Measurements from ENCODE around the gene SGK1. TPM values are rescaled to one million over a fixed set of nuclear protein-coding genes. Genes with fewer than 3 reads are reported as not detected.

The SGK1 gene
- polyA plus RNA-seq, 1 donor (not counting 4 experiments of a cell fraction or from before 2014, with no cell fraction given) = 156 TPM

- Histone ChIP-seq H3K4me1 (ENCODE audit: control insufficient read depth, extremely low read depth, insufficient read depth, low read length) (peaks cover 5% of the 10 kb centered on the region), H3K79me2 (ENCODE audit: control insufficient read depth, insufficient read depth, low read length) (no peaks in the 10 kb centered on the region), H3K9me1 (ENCODE audit: control insufficient read depth, extremely low read depth, insufficient read depth, low read length) (no peaks in the 10 kb centered on the region), H3K36me3 (ENCODE audit: control insufficient read depth in 2 of 2, extremely low read depth in 1 of 2, insufficient read depth in 2 of 2, low read length in 2 of 2) (no peaks in the 10 kb centered on the region), H3K4me3 (ENCODE audit: control insufficient read depth in 2 of 3, extremely low read depth in 1 of 3, insufficient read depth in 2 of 3, low read depth in 1 of 3, low read length in 3 of 3) (no peak overlapping the region), H4K20me1 (ENCODE audit: control insufficient read depth, extremely low read depth, insufficient read depth, low read length) (no peaks in the 10 kb centered on the region), H3K9ac (ENCODE audit: control insufficient read depth, extremely low read depth, insufficient read depth, low read length) (no peak overlapping the region), H3K27me3 (ENCODE audit: control insufficient read depth, extremely low read depth, insufficient read depth, low read length) (no peaks in the 10 kb centered on the region), H3K27ac (ENCODE audit: control insufficient read depth, insufficient read depth, low read length) (no peak overlapping the region), H3K9me3 (ENCODE audit: control insufficient read depth, low read depth, low read length) (no peaks in the 10 kb centered on the region), H2AFZ (ENCODE audit: control insufficient read depth, low read length) (no peak overlapping the region), H3K4me2 (ENCODE audit: control insufficient read depth, extremely low read depth, insufficient read depth, low read depth, low read length) (no peak overlapping the region)
- dilution Hi-C loops (cut with MboI; ENCODE audit: extremely low pct_ligation_motif_present, low sequenced_read_pairs) = no loop called here
- DNase-seq (ENCODE audit: low read depth, low spot score) (no peak), FAIRE-seq (no peak)
- TF ChIP-seq CTCF (optimal IDR thresholded peaks at IDR 0.05 in 1 of 3, IDR thresholded peaks at IDR 0.05 in 1 of 3, conservative IDR thresholded peaks at IDR 0.05 in 1 of 3; ENCODE audit: extremely low read depth in 1 of 3, insufficient read depth in 2 of 3, low read length in 3 of 3) (no peak), EZH2 (IDR thresholded peaks at IDR 0.05; ENCODE audit: low read length) (no peak)
These were observed 14.0 kb downstream of the SGK1 start for GRCh38 chr6:134303891-134304290.

- FAIRE-seq = no peak
- H3K79me2 ChIP-seq (ENCODE audit: control insufficient read depth, insufficient read depth, low read length) = no peaks in the 10 kb centered on the region
- no peaks in the 10 kb centered on the region for H3K36me3 ChIP-seq (ENCODE audit: control insufficient read depth in 2 of 2, extremely low read depth in 1 of 2, insufficient read depth in 2 of 2, low read length in 2 of 2)
- no peaks in the 10 kb centered on the region for H4K20me1 ChIP-seq (ENCODE audit: control insufficient read depth, extremely low read depth, insufficient read depth, low read length)
- H3K9ac ChIP-seq (ENCODE audit: control insufficient read depth, extremely low read depth, insufficient read depth, low read length) = no peak overlapping the region
- peak overlapping the region; percentile 60 for H2AFZ ChIP-seq (ENCODE audit: control insufficient read depth, low read length)
- H3K9me3 ChIP-seq (ENCODE audit: control insufficient read depth, low read depth, low read length) = no peaks in the 10 kb centered on the region
- H3K9me1 ChIP-seq (ENCODE audit: control insufficient read depth, extremely low read depth, insufficient read depth, low read length) = no peaks in the 10 kb centered on the region
- TF ChIP-seq EZH2 (IDR thresholded peaks at IDR 0.05; ENCODE audit: low read length) (no peak), CTCF (optimal IDR thresholded peaks at IDR 0.05 in 1 of 3, IDR thresholded peaks at IDR 0.05 in 1 of 3, conservative IDR thresholded peaks at IDR 0.05 in 1 of 3; ENCODE audit: extremely low read depth in 1 of 3, insufficient read depth in 2 of 3, low read length in 3 of 3) (no peak)
- no peaks in the 10 kb centered on the region for H3K27me3 ChIP-seq (ENCODE audit: control insufficient read depth, extremely low read depth, insufficient read depth, low read length)
- dilution Hi-C loops (cut with MboI; ENCODE audit: extremely low pct_ligation_motif_present, low sequenced_read_pairs) = no loop called here
- H3K27ac ChIP-seq (ENCODE audit: control insufficient read depth, insufficient read depth, low read length) = no peak overlapping the region
- DNase-seq (ENCODE audit: low read depth, low spot score) = no peak
- no peak overlapping the region for H3K4me2 ChIP-seq (ENCODE audit: control insufficient read depth, extremely low read depth, insufficient read depth, low read depth, low read length)
- H3K4me3 ChIP-seq (ENCODE audit: control insufficient read depth in 2 of 3, extremely low read depth in 1 of 3, insufficient read depth in 2 of 3, low read depth in 1 of 3, low read length in 3 of 3) = no peak overlapping the region
- peaks cover 11% of the 10 kb centered on the region for H3K4me1 ChIP-seq (ENCODE audit: control insufficient read depth, extremely low read depth, insufficient read depth, low read length)
These were observed 18.7 kb downstream of the SGK1 start for GRCh38 chr6:134299236-134299635.

Data from keratinocyte (primary cell).